KMS-11 (cell line): ENCODE measurements around the gene ZNF273.

ENCODE experiments used
- H2AFZ ChIP-seq: fragments of 200-600 bp; sonication (generic); 2 replicates; pipeline ENCODE4 v1.6.1; 2016; ENCODE audit warnings: antibody characterized with exemption, mixed run types, low read depth
- H3K27ac ChIP-seq: fragments of 200-600 bp; sonication (generic); 2 replicates; pipeline ENCODE4 v1.6.1; 2016; ENCODE audit warnings: mild to moderate bottlenecking, mixed run types
- H3K27me3 ChIP-seq: fragments of 200-600 bp; sonication (generic); 2 replicates; pipeline ENCODE4 v1.6.1; 2017; ENCODE audit warnings: mild to moderate bottlenecking, low read depth, mixed run types, moderate library complexity; ENCODE audit not compliant: insufficient read depth
- H3K36me3 ChIP-seq: fragments of 200-600 bp; sonication (generic); 2 replicates; pipeline ENCODE4 v1.6.1; 2017; ENCODE audit warnings: mild to moderate bottlenecking, mixed run types; ENCODE audit not compliant: insufficient read depth
- H3K4me1 ChIP-seq: fragments of 200-600 bp; sonication (generic); 2 replicates; pipeline ENCODE4 v1.6.1; 2016; ENCODE audit warnings: mild to moderate bottlenecking, low read depth, mixed run types; ENCODE audit not compliant: poor library complexity, severe bottlenecking
- H3K4me2 ChIP-seq: fragments of 200-600 bp; sonication (generic); 2 replicates; pipeline ENCODE4 v1.7.0; 2016; ENCODE audit warnings: mild to moderate bottlenecking, mixed run types
- H3K4me3 ChIP-seq: fragments of 200-600 bp; sonication (generic); IDR thresholded peaks from 2 replicates; pipeline ENCODE4 v1.6.1; 2017; ENCODE audit warnings: low read depth, low read length, mixed read lengths; ENCODE audit not compliant: insufficient read depth
- H3K79me2 ChIP-seq: fragments of 200-600 bp; sonication (generic); 2 replicates; pipeline ENCODE4 v1.6.1; 2016; ENCODE audit warnings: low read depth, mixed run types; ENCODE audit not compliant: insufficient read depth
- H3K9ac ChIP-seq: fragments of 200-600 bp; sonication (generic); 2 replicates; pipeline ENCODE4 v1.6.1; 2016; ENCODE audit warnings: mild to moderate bottlenecking, mixed run types
- H4K20me1 ChIP-seq: fragments of 200-600 bp; sonication (generic); 2 replicates; pipeline ENCODE4 v1.6.1; 2016; ENCODE audit warnings: mild to moderate bottlenecking, mixed run types; ENCODE audit not compliant: insufficient read depth
- TF ChIP-seq, protein P1 (sequence below): fragments of 200-600 bp; sonication (generic); conservative IDR thresholded peaks from 2 replicates; pipeline ENCODE4 v1.6.1; 2017; ENCODE audit warnings: low read depth, mild to moderate bottlenecking, antibody characterized with exemption, low read length, moderate library complexity, mixed read lengths

Gene ZNF273

DNA sequence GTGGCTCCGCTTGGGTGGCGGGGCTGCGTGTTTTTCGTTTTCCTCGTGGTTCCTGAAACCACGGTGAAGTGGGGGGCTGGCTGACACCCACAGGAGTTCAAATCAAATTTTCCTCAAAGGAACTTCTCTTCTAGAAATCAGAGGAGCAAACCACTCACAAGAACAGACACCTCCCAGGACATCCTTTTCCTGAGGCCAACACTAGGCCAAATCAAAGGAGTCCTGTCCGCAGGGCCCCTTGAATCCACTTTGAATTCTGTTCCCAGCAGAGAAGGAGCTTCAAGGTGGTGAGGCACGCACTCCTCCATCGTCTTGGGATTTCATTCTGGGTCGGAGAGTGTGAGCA is 29.9 kb upstream of the ZNF273 start:
- Histone ChIP-seq H3K4me3 (no peak overlapping the region), H3K4me1 (no peaks in the 10 kb centered on the region), H3K4me2 (no peak overlapping the region), H3K9ac (no peak overlapping the region), H2AFZ (no peak overlapping the region), H3K27me3 (no peaks in the 10 kb centered on the region), H3K79me2 (no peaks in the 10 kb centered on the region), H3K27ac (no peak overlapping the region), H3K36me3 (no peaks in the 10 kb centered on the region), H4K20me1 (no peaks in the 10 kb centered on the region)
- TF ChIP-seq, protein P1, sequence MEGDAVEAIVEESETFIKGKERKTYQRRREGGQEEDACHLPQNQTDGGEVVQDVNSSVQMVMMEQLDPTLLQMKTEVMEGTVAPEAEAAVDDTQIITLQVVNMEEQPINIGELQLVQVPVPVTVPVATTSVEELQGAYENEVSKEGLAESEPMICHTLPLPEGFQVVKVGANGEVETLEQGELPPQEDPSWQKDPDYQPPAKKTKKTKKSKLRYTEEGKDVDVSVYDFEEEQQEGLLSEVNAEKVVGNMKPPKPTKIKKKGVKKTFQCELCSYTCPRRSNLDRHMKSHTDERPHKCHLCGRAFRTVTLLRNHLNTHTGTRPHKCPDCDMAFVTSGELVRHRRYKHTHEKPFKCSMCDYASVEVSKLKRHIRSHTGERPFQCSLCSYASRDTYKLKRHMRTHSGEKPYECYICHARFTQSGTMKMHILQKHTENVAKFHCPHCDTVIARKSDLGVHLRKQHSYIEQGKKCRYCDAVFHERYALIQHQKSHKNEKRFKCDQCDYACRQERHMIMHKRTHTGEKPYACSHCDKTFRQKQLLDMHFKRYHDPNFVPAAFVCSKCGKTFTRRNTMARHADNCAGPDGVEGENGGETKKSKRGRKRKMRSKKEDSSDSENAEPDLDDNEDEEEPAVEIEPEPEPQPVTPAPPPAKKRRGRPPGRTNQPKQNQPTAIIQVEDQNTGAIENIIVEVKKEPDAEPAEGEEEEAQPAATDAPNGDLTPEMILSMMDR, result no peak

DNA sequence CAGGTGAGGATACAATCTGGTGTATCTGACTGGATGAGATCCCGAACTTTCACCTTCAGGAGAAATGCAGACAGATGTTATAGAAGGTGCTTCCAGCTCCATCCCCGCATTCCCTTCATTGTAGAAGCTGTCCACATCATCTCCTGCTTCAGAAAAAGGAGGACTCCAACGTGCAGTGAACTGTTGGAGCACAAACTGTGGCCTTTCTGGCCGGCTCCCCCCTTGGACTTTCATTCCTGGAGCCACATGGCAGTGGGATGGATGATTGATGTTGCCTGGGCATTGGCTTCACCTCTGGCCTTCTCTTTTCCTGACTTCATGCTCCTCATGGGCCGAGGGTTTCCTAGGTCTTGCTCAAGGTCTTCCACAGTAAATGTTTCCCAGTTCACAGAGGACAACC is 29.6 kb upstream of the ZNF273 start:
- Histone ChIP-seq H3K79me2 (no peaks in the 10 kb centered on the region), H3K27me3 (no peaks in the 10 kb centered on the region), H3K36me3 (no peaks in the 10 kb centered on the region), H2AFZ (no peak overlapping the region), H4K20me1 (no peaks in the 10 kb centered on the region), H3K4me2 (no peak overlapping the region), H3K27ac (no peak overlapping the region), H3K4me1 (no peaks in the 10 kb centered on the region), H3K9ac (no peak overlapping the region), H3K4me3 (no peak overlapping the region)
- TF ChIP-seq, protein P1, result no peak

GRCh38 chr7:64874114-64874513 is 29.0 kb upstream of the ZNF273 start:
- Histone ChIP-seq H3K27me3 (no peaks in the 10 kb centered on the region), H3K27ac (no peak overlapping the region), H4K20me1 (no peaks in the 10 kb centered on the region), H2AFZ (no peak overlapping the region), H3K4me1 (no peaks in the 10 kb centered on the region), H3K36me3 (no peaks in the 10 kb centered on the region), H3K9ac (no peak overlapping the region), H3K79me2 (no peaks in the 10 kb centered on the region), H3K4me2 (no peak overlapping the region), H3K4me3 (no peak overlapping the region)
- TF ChIP-seq, protein P1, result no peak

DNA sequence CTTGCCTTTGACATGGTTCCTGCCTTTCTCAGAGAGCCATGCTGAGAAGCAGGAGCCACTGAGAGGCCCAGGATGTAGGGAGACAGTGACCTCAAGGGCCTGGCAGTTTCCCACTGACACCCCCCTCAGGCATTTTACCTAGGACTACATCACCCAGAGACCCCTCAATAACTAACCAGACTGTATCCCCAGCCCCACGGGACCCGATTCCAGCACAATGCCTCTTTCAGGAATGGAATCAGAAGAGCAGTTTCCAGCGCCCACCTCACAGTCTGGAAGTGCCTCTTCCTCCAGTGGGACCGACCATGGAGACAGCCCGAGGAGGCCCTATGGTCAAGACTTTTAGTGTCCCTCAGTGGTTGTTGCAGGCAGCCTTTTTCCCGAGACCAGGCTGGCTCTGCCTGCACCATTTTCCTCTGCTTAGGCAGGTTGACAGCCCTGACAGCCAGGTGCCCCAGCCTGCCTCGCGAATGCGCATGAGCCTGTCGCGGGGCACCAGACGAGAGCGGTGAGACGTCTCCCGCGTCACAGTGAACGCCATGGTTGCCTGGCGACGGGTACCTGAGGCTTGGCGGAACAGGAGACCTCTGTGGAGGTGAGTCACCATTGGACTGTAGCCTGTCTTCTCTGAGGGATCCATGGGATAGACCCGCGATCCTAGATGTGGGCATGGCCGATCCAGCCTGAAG is 28.4 kb upstream of the ZNF273 start:
- TF ChIP-seq, protein P1, result no peak
- no peak overlapping the region for H3K9ac ChIP-seq
- no peak overlapping the region for H3K4me2 ChIP-seq
- H3K79me2 ChIP-seq, result no peaks in the 10 kb centered on the region
- no peaks in the 10 kb centered on the region for H3K4me1 ChIP-seq
- no peak overlapping the region for H3K27ac ChIP-seq
- no peak overlapping the region for H3K4me3 ChIP-seq
- H3K27me3 ChIP-seq, result no peaks in the 10 kb centered on the region
- H3K36me3 ChIP-seq, result no peaks in the 10 kb centered on the region
- no peaks in the 10 kb centered on the region for H4K20me1 ChIP-seq
- no peak overlapping the region for H2AFZ ChIP-seq
